Kidney (tissue), 14 donors: ENCODE results near the gene CMIP. TPM values are rescaled to one million over a fixed set of nuclear protein-coding genes. Genes with fewer than 3 reads are reported as not detected.
A peak's percentile ranks its signal among the peaks of the same experiment; 100 is the strongest.

ENCODE experiments used
- DNase-seq, 5 donors: peaks; one replicate each; pipeline ENCODE4 v3.0.0-alpha.2; 2013 to 2020
- FAIRE-seq: peaks from 2 replicates; lab custom pipeline; 2012; peaks lifted over from hg19 to GRCh38; lab: Jason Lieb, UNC
- H3K27ac ChIP-seq, 2 donors: one replicate each; pipeline ENCODE4 v1.7.0; 2013; ENCODE audit warnings: low read depth in 2 of 2, low read length in 2 of 2, inconsistent platforms in 1 of 2
- H3K27me3 ChIP-seq: one replicate; pipeline ENCODE4 v1.7.1; 2013; ENCODE audit warnings: low read length, inconsistent platforms; ENCODE audit not compliant: control insufficient read depth, insufficient read depth
- H3K36me3 ChIP-seq, 3 donors: one replicate each; pipeline versions ENCODE4 v1.7.0 to v1.7.1; 2013; ENCODE audit warnings: low read length in 3 of 3, control low read depth in 1 of 3, inconsistent platforms in 1 of 3; ENCODE audit not compliant: insufficient read depth in 3 of 3, control insufficient read depth in 2 of 3
- H3K4me1 ChIP-seq, 3 donors: one replicate each; pipeline versions ENCODE4 v1.7.0 to v1.7.1; 2013; ENCODE audit warnings: low read length in 3 of 3, inconsistent platforms in 1 of 3, low read depth in 1 of 3; ENCODE audit not compliant: control insufficient read depth in 2 of 3, insufficient read depth in 2 of 3
- H3K4me3 ChIP-seq, 3 donors: one replicate each; pipeline versions ENCODE4 v1.7.0 to v1.8.1; 2013; ENCODE audit warnings: low read length in 3 of 3, control low read depth in 1 of 3, inconsistent platforms in 1 of 3
- H3K9ac ChIP-seq, 3 donors: one replicate each; pipeline versions ENCODE4 v1.7.0 to v1.7.1; 2013; ENCODE audit warnings: low read length in 3 of 3, control low read depth in 1 of 3, inconsistent platforms in 1 of 3
- H3K9me3 ChIP-seq, 3 donors: one replicate each; pipeline versions ENCODE4 v1.7.0 to v1.7.1; 2013; ENCODE audit warnings: low read length in 3 of 3, control low read depth in 1 of 3, inconsistent platforms in 1 of 3; ENCODE audit not compliant: control insufficient read depth in 2 of 3, insufficient read depth in 1 of 3
- CTCF ChIP-seq: IDR thresholded peaks from 3 replicates; pipeline ENCODE4 v1.5.1; 2012; ENCODE audit warnings: mild to moderate bottlenecking, moderate library complexity, borderline replicate concordance; ENCODE audit not compliant: insufficient read depth; ENCODE audit errors: extremely low read depth
- intact Hi-C: fragments of 100-400 bp; cut with DNase I; formaldehyde crosslinking; loops from one replicate; pipeline ENCODE4 v1.11.1; 2022
- polyA plus RNA-seq: library from polyadenylated mRNA; stranded (reverse); fragments of 350-450 nt; fragmentation: Illumina TruSeq; extraction: RNeasy Lipid Tissue Mini Kit (QIAGEN cat#74804); gene quantifications from one replicate; pipeline ENCODE4 v1.2.3, GENCODE V29; 2014; ENCODE audit warnings: low read depth, low replicate concordance; ENCODE audit not compliant: insufficient read depth
- total RNA-seq: library from RNA; stranded (reverse); fragmentation: NEBNext Ultra II Directional; extraction: Animal tissue kit (Norgen Biotek cat#: 25700); gene quantifications from one replicate; pipeline ENCODE4 v1.2.1, GENCODE V29; 2021
- donor health status: control.
- donor health status: control.
- donor health status: control.
- donor health status: control.
- donor health status: control.
- donor health status: DM: yes; HTN: yes; CAD: no.
- donor health status: Normal renal cell carcinoma (clear cell type).

Gene CMIP
- total and polyA plus RNA-seq, 2 donors from 2014 or later, result 16.6 to 65.7 TPM

DNA sequence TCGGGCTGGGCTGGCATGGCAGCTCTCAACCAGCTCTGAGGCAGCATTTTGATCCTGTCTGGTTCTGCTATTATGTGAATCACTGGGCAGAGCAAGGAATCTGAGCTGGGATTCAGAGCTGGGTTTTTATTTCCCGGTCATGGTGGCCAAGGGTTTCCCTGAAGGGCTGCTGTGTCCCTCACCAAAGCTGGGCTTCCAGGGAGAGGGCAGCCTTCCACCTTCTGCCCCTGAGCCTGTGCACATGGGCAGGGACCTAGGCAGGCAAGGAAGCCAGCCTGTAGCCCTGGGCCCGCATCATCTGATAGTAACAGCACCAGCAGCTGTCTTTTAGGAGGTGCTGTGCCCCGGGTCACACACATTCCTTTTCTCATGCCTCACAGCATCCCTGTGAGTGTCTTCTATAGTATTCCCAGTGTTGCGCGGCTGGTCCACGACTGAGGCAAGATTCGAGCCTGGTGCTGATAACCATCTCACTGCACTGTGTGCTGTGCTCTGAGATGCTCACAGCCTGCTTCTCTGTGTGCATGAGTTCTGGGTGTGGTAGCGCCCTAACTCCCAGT lies 249.2 kb downstream of the CMIP start:
- no peak for FAIRE-seq

DNA sequence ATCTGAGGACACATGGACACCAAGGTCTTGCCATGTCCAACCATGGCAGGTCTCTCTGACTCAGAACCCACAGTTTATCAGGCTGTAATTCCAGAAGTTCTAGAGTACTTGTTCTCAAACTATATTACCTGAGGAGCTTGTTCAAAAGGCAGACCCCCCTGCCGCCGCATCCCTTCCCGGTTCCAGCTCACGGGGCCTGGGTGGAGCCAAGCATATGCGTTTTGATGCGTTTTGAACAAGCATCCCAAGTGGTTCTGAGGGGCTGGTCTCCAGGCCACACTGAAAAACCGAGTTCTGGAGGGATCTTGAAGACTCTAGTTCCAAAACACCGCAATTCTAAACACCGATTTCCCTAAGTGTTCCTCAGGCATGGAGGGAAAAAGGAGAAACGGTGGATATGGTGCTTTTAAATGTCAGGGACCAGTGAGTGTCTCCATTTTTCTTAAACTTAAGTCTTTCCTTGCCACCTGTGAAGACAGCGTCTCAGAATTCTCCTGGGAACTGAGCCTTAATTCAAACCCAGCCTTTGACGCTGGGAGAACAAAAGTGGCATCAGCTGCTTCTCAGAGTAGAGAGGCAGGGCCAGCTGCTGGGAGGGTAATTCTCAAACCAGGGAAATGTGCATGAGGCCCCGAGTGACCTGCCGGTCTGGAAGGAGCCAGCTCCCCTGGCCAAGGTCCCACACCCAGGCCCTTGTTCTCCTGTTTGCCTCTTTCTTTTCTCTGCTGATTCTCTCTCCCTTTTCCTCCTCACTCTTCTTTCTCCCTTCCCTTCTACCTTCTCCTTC lies 250.1 kb downstream of the CMIP start:
- Histone ChIP-seq H3K4me3 (no peak overlapping the region), H3K9ac (no peak overlapping the region), H3K27me3 (no peaks in the 10 kb centered on the region), H3K9me3 (no peaks in the 10 kb centered on the region), H3K4me1 (no peaks in the 10 kb centered on the region), H3K27ac (no peak overlapping the region), H3K36me3 (peaks cover 0 to 43% (median 18%) of the 10 kb centered on the region in 3 donors)
- intact Hi-C loops, result no loop called here
- TF ChIP-seq CTCF, result no peak
- DNase-seq (peak in 1 of 5 donors; percentile 20), FAIRE-seq (no peak)

More for the DNA sequence above, 249.2 kb downstream of the CMIP start:
- intact Hi-C loops, result no loop called here
- Histone ChIP-seq H3K36me3 (peaks cover 0 to 43% (median 14%) of the 10 kb centered on the region in 3 donors), H3K27ac (peak overlapping the region in 1 of 2 donors; percentile 23), H3K4me3 (no peak overlapping the region), H3K9ac (no peak overlapping the region), H3K27me3 (no peaks in the 10 kb centered on the region), H3K4me1 (no peaks in the 10 kb centered on the region), H3K9me3 (no peaks in the 10 kb centered on the region)
- DNase-seq, result no peak
- TF ChIP-seq CTCF, result no peak

GRCh38 chr16:81695321-81696165 lies 250.9 kb downstream of the CMIP start:
- Histone ChIP-seq H3K27ac (no peak overlapping the region), H3K4me3 (no peak overlapping the region), H3K27me3 (no peaks in the 10 kb centered on the region), H3K9me3 (no peaks in the 10 kb centered on the region), H3K36me3 (peaks cover 0 to 43% (median 18%) of the 10 kb centered on the region in 3 donors), H3K4me1 (no peaks in the 10 kb centered on the region), H3K9ac (no peak overlapping the region)
- FAIRE-seq, result no peak
- intact Hi-C loops, result no loop called here
- DNase-seq, result peak in 1 of 5 donors; percentile 17
- TF ChIP-seq CTCF, result no peak
